Measurements from ENCODE around the gene EPB41. TPM values are rescaled to one million over a fixed set of nuclear protein-coding genes. Genes with fewer than 3 reads are reported as not detected.
"Not testable (repeated sequence)": the region's sequence is repeated elsewhere in the genome, so short reads cannot be mapped to it uniquely, and the experiment has no call there.

The EPB41 gene
- total RNA-seq, 4 donors from 2014 or later = 28.5 to 43.9 (median 41.8) TPM

DNA sequence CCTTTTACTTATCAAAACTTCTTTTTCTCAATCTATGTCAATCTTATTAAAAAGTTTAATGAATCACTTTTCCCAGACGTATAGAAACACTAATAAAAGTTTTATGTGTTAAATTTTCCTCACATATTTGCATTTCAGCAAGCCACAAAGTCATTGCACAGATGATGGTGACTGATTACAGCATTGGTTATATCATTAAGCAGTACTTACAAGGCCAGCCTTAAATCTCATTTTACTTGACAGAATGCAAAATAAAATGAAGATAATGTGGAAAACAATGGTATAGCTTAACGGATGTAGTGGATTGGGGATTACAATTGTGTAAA is 169.8 kb downstream of the EPB41 start:
- TF ChIP-seq POLR2A (IDR thresholded peaks at IDR 0.05) = no peak
- TF ChIP-seq, protein P1, sequence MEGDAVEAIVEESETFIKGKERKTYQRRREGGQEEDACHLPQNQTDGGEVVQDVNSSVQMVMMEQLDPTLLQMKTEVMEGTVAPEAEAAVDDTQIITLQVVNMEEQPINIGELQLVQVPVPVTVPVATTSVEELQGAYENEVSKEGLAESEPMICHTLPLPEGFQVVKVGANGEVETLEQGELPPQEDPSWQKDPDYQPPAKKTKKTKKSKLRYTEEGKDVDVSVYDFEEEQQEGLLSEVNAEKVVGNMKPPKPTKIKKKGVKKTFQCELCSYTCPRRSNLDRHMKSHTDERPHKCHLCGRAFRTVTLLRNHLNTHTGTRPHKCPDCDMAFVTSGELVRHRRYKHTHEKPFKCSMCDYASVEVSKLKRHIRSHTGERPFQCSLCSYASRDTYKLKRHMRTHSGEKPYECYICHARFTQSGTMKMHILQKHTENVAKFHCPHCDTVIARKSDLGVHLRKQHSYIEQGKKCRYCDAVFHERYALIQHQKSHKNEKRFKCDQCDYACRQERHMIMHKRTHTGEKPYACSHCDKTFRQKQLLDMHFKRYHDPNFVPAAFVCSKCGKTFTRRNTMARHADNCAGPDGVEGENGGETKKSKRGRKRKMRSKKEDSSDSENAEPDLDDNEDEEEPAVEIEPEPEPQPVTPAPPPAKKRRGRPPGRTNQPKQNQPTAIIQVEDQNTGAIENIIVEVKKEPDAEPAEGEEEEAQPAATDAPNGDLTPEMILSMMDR (IDR thresholded peaks at IDR 0.05) = no peak
- no peaks in the 10 kb centered on the region for H3K9me3 ChIP-seq
- no peaks in the 10 kb centered on the region for H3K4me1 ChIP-seq
- H3K27me3 ChIP-seq = no peaks in the 10 kb centered on the region
- no peak overlapping the region for H3K27ac ChIP-seq
- H3K36me3 ChIP-seq = peaks cover 0 to 13% (median 0%) of the 10 kb centered on the region in 3 donors
- H3K4me3 ChIP-seq = no peak overlapping the region
- WGBS, 2 donors = 90% methylated on average over 2 of the region's 2 CpGs
- intact Hi-C loops (cut with DNase I) = no loop called here
- DNase-seq = no peak

DNA sequence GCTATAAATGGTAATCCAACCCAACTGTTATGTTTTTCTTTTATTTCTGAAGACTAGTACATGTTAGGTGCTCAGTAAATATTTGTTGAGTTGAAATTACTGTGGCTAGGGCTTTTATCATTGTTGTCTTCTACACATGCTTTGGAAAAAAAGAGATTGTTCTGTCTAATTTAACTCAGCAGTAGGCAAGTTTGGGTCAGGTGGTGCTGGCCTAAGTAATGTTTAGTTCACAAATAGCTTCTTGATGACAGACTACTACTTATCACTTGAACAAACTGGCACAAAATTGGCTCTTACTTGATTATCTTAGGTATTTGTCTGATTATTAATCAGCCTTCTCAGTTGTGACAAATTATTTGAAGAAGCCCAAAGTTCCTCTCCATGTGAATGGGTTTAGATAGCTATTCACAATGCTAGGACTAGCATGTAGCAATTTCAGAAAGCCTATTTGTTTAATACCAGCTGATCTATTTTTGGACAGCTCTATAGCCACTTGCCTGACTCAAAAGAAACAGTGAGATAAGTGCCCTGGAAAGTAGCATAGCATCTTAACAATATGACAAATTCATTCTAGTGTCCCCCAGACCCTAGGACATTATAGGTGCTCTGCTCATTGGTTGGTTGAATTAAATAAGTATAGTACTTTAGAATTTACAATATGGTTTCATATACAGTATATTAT is 176.7 kb downstream of the EPB41 start:
- intact Hi-C loops (cut with DNase I) = no loop called here
- TF ChIP-seq POLR2A (IDR thresholded peaks at IDR 0.05) = no peak
- TF ChIP-seq, protein P1 (IDR thresholded peaks at IDR 0.05) = no peak

DNA sequence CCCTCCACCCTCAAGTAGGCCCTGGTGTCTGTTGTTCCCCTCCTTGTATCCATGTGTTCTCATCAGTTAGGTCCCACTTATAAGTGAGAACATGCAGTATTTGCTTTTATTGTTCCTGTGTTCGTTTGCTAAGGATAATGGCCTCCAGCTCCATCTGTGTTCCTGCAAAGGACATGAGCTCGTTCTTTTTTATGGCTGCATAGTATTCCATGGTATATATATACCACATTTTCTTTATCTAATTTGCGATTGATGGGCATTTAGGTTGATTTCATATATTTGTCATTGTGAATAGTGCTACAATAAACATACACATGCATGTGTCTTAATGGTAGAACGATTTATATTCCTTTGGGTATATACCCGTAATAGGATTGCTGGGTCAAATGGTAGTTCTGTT is 178.3 kb downstream of the EPB41 start:
- H3K27ac ChIP-seq; H3K27me3 ChIP-seq; H3K4me3 ChIP-seq; H3K9me3 ChIP-seq; intact Hi-C loops (cut with DNase I); DNase-seq; H3K4me1 ChIP-seq: not testable (repeated sequence)
- peaks cover 0 to 42% (median 0%) of the 10 kb centered on the region in 3 donors for H3K36me3 ChIP-seq
- 89 to 95% methylated on average over 5 of the region's 5 CpGs for WGBS, 2 donors

More for the DNA sequence above, 176.7 kb downstream of the EPB41 start:
- Histone ChIP-seq H3K36me3 (peaks cover 0 to 30% (median 0%) of the 10 kb centered on the region in 3 donors), H3K27me3 (no peaks in the 10 kb centered on the region), H3K4me1 (no peaks in the 10 kb centered on the region), H3K4me3 (no peak overlapping the region), H3K27ac (no peak overlapping the region), H3K9me3 (no peaks in the 10 kb centered on the region)
- DNase-seq = no peak

DNA sequence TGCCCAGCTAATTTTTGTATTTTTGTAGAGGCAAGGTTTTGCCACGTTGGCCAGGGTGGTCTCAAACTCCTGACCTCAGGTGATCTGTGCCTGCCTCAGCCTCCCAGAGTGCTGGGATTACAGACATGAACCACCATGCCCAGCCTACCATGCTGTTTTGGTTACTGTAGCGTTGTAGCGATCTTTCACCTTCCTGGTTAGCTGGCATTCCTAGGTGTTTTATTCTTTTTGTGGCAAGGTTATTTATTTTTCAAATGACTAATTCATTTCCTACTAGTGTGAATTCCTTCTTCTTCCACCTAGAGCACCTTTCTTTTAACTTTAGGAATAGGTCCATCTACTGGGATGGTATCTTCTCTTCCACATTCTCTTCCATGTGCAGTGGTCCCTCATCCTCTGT is 180.1 kb downstream of the EPB41 start:
- Histone ChIP-seq H3K36me3 (peaks cover 0 to 53% (median 0%) of the 10 kb centered on the region in 3 donors), H3K27me3 (no peaks in the 10 kb centered on the region), H3K27ac (no peak overlapping the region), H3K4me1 (no peaks in the 10 kb centered on the region), H3K9me3 (no peaks in the 10 kb centered on the region), H3K4me3 (no peak overlapping the region)
- intact Hi-C loops (cut with DNase I) = no loop called here
- 84 to 86% methylated on average over 3 of the region's 3 CpGs for whole genome bisulfite sequencing, 2 donors
- DNase-seq = no peak
- TF ChIP-seq, protein P1 (IDR thresholded peaks at IDR 0.05) = no peak

DNA sequence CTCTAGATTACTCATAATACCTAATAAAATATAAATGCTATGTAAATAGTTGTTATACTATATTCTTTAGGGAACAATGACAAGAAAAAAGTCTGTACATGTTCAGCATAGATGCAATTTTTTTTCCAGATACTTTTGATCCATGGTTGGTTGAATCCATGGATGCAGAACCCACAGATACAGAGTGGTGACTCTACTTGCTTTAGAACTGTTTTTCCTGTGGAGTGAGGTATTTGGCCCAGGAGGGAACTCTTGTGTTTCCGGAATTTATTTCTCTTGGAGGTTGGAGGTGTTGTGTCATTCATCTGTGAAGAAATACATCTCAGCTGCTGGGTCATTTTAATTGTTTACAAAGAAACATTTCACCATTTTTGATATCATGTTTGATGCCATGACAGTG is 180.6 kb downstream of the EPB41 start:
- no peak for DNase-seq
- H3K27ac ChIP-seq = no peak overlapping the region
- H3K27me3 ChIP-seq = no peaks in the 10 kb centered on the region
- H3K36me3 ChIP-seq = peaks cover 0 to 56% (median 0%) of the 10 kb centered on the region in 3 donors
- H3K9me3 ChIP-seq = no peaks in the 10 kb centered on the region
- WGBS, 2 donors = 69 to 86% methylated on average over 1 of the region's 1 CpG
- intact Hi-C loops (cut with DNase I) = no loop called here
- no peaks in the 10 kb centered on the region for H3K4me1 ChIP-seq
- no peak for TF ChIP-seq POLR2A (IDR thresholded peaks at IDR 0.05)
- TF ChIP-seq, protein P1 (IDR thresholded peaks at IDR 0.05) = no peak
- no peak overlapping the region for H3K4me3 ChIP-seq

Data from esophagus squamous epithelium (tissue), 5 donors.